Measurements from ENCODE around the gene EEPD1.

EEPD1 gene

GRCh38 chr7:36295090-36295489 is 142.0 kb downstream of the EEPD1 start:
- Mint-ChIP-seq H3K36me3 (no peaks in the 10 kb centered on the region), H3K4me1 (peaks cover 15% of the 10 kb centered on the region), H3K27me3 (no peaks in the 10 kb centered on the region), H3K27ac (no peak overlapping the region), H3K9me3 (no peaks in the 10 kb centered on the region), H3K4me3 (no peak overlapping the region)

- Mint-ChIP-seq H3K4me3 (no peak overlapping the region), H3K27ac (no peak overlapping the region), H3K27me3 (no peaks in the 10 kb centered on the region), H3K9me3 (no peaks in the 10 kb centered on the region), H3K4me1 (peaks cover 13% of the 10 kb centered on the region), H3K36me3 (no peaks in the 10 kb centered on the region)
These were observed 143.2 kb downstream of the EEPD1 start for GRCh38 chr7:36296284-36296683.

- no peaks in the 10 kb centered on the region for H3K27me3 Mint-ChIP-seq
- H3K4me3 Mint-ChIP-seq: no peak overlapping the region
- H3K27ac Mint-ChIP-seq: no peak overlapping the region
- H3K4me1 Mint-ChIP-seq: peaks cover under 1% of the 10 kb centered on the region
- H3K9me3 Mint-ChIP-seq: no peaks in the 10 kb centered on the region
- no peaks in the 10 kb centered on the region for H3K36me3 Mint-ChIP-seq
These were observed 144.4 kb downstream of the EEPD1 start for GRCh38 chr7:36297364-36298009.

- Mint-ChIP-seq H3K4me3 (no peak overlapping the region), H3K4me1 (no peaks in the 10 kb centered on the region), H3K27ac (no peak overlapping the region)
These were observed 145.1 kb downstream of the EEPD1 start for GRCh38 chr7:36298106-36298505.

GRCh38 chr7:36299223-36299774 is 146.2 kb downstream of the EEPD1 start:
- H3K27me3 Mint-ChIP-seq: no peaks in the 10 kb centered on the region
- H3K4me3 Mint-ChIP-seq: no peak overlapping the region
- H3K27ac Mint-ChIP-seq: no peak overlapping the region
- H3K4me1 Mint-ChIP-seq: no peaks in the 10 kb centered on the region
- H3K9me3 Mint-ChIP-seq: no peaks in the 10 kb centered on the region
- H3K36me3 Mint-ChIP-seq: no peaks in the 10 kb centered on the region

More at GRCh38 chr7:36298106-36298505, 145.1 kb downstream of the EEPD1 start:
- Mint-ChIP-seq H3K9me3 (no peaks in the 10 kb centered on the region), H3K27me3 (no peaks in the 10 kb centered on the region), H3K36me3 (no peaks in the 10 kb centered on the region)

GRCh38 chr7:36299823-36300341 is 146.8 kb downstream of the EEPD1 start:
- Mint-ChIP-seq H3K4me1 (no peaks in the 10 kb centered on the region), H3K36me3 (no peaks in the 10 kb centered on the region), H3K4me3 (no peak overlapping the region), H3K27ac (no peak overlapping the region), H3K9me3 (no peaks in the 10 kb centered on the region), H3K27me3 (no peaks in the 10 kb centered on the region)

GRCh38 chr7:36300696-36301350 is 147.8 kb downstream of the EEPD1 start:
- no peak overlapping the region for H3K27ac Mint-ChIP-seq
- H3K36me3 Mint-ChIP-seq: no peaks in the 10 kb centered on the region
- H3K9me3 Mint-ChIP-seq: no peaks in the 10 kb centered on the region
- no peaks in the 10 kb centered on the region for H3K4me1 Mint-ChIP-seq
- H3K27me3 Mint-ChIP-seq: no peaks in the 10 kb centered on the region
- H3K4me3 Mint-ChIP-seq: no peak overlapping the region

- no peaks in the 10 kb centered on the region for H3K27me3 Mint-ChIP-seq
- no peak overlapping the region for H3K4me3 Mint-ChIP-seq
- no peak overlapping the region for H3K27ac Mint-ChIP-seq
- no peaks in the 10 kb centered on the region for H3K36me3 Mint-ChIP-seq
- no peaks in the 10 kb centered on the region for H3K4me1 Mint-ChIP-seq
- H3K9me3 Mint-ChIP-seq: no peaks in the 10 kb centered on the region
These were observed 149.1 kb downstream of the EEPD1 start for GRCh38 chr7:36301914-36302771.

GRCh38 chr7:36303202-36304098 is 150.4 kb downstream of the EEPD1 start:
- no peak overlapping the region for H3K27ac Mint-ChIP-seq
- H3K4me3 Mint-ChIP-seq: no peak overlapping the region
- H3K36me3 Mint-ChIP-seq: no peaks in the 10 kb centered on the region
- no peaks in the 10 kb centered on the region for H3K4me1 Mint-ChIP-seq
- no peaks in the 10 kb centered on the region for H3K27me3 Mint-ChIP-seq
- no peaks in the 10 kb centered on the region for H3K9me3 Mint-ChIP-seq

- Mint-ChIP-seq H3K27me3 (no peaks in the 10 kb centered on the region), H3K4me3 (no peak overlapping the region), H3K27ac (no peak overlapping the region), H3K4me1 (no peaks in the 10 kb centered on the region), H3K9me3 (no peaks in the 10 kb centered on the region), H3K36me3 (no peaks in the 10 kb centered on the region)
These were observed 151.0 kb downstream of the EEPD1 start for GRCh38 chr7:36304099-36304425.

- no peaks in the 10 kb centered on the region for H3K27me3 Mint-ChIP-seq
- no peaks in the 10 kb centered on the region for H3K36me3 Mint-ChIP-seq
- no peaks in the 10 kb centered on the region for H3K4me1 Mint-ChIP-seq
- H3K4me3 Mint-ChIP-seq: no peak overlapping the region
- no peak overlapping the region for H3K27ac Mint-ChIP-seq
- no peaks in the 10 kb centered on the region for H3K9me3 Mint-ChIP-seq
These were observed 152.2 kb downstream of the EEPD1 start for GRCh38 chr7:36305226-36305625.

- Mint-ChIP-seq H3K9me3 (no peaks in the 10 kb centered on the region), H3K36me3 (no peaks in the 10 kb centered on the region), H3K4me1 (no peaks in the 10 kb centered on the region), H3K27ac (no peak overlapping the region), H3K4me3 (no peak overlapping the region), H3K27me3 (no peaks in the 10 kb centered on the region)
These were observed 152.6 kb downstream of the EEPD1 start for GRCh38 chr7:36305648-36306047.

- H3K9me3 Mint-ChIP-seq: no peaks in the 10 kb centered on the region
These were observed 153.2 kb downstream of the EEPD1 start for GRCh38 chr7:36306222-36306621.

GRCh38 chr7:36306722-36307121 is 153.7 kb downstream of the EEPD1 start:
- Mint-ChIP-seq H3K27me3 (no peaks in the 10 kb centered on the region), H3K4me1 (no peaks in the 10 kb centered on the region), H3K27ac (no peak overlapping the region), H3K4me3 (no peak overlapping the region), H3K36me3 (no peaks in the 10 kb centered on the region), H3K9me3 (no peaks in the 10 kb centered on the region)

More at GRCh38 chr7:36306222-36306621, 153.2 kb downstream of the EEPD1 start:
- Mint-ChIP-seq H3K27ac (no peak overlapping the region), H3K36me3 (no peaks in the 10 kb centered on the region), H3K4me3 (no peak overlapping the region), H3K27me3 (no peaks in the 10 kb centered on the region), H3K4me1 (no peaks in the 10 kb centered on the region)

- H3K27me3 Mint-ChIP-seq: no peaks in the 10 kb centered on the region
- H3K9me3 Mint-ChIP-seq: no peaks in the 10 kb centered on the region
- H3K4me1 Mint-ChIP-seq: no peaks in the 10 kb centered on the region
- no peaks in the 10 kb centered on the region for H3K36me3 Mint-ChIP-seq
- H3K27ac Mint-ChIP-seq: no peak overlapping the region
- no peak overlapping the region for H3K4me3 Mint-ChIP-seq
These were observed 155.0 kb downstream of the EEPD1 start for GRCh38 chr7:36308031-36308430.
